ENCODE results near the gene CXCR5.

CXCR5 gene

DNA sequence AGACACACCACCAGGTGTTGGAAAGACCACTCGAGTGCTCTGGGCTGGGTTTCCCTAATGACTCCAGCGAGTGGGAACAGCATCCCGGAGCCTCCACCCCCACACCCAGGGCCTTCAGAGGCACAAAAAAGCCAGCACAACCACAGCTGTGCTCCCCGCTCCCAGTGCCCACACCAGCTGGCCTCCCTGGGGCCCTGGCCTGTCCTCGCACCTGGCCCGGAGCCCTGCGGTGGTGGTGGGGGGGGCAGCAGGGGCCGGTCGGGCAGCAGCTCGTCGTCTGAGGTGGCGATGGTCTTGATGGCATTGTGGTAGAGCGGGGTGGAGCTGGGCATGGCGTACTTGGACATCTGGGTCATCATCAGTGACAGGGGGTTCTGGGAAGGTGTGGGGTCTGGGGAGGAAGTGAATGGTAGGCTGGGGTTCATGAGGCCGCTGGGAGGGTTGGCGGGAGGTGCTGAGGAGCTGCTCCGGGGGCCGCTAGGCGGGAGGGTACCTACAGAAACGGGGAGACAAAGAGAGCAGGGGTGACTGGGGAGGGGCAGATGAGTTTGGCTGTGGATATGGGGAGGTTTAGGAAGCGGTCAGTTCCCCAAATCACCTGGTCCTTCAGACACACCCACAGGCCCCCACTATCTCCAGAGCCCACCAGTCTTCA is 16.1 kb downstream of the CXCR5 start:
- Histone ChIP-seq H3K27ac (no peak overlapping the region), H3K4me1 (ENCODE audit: control insufficient read depth in 1 of 2, insufficient read depth in 1 of 2, low read depth in 1 of 2, low read length in 1 of 2) (peaks cover 26 to 29% of the 10 kb centered on the region in 2 experiments), H3K4me3 (ENCODE audit: low read depth in 1 of 2, low read length in 1 of 2) (no peak overlapping the region), H3K27me3 (no peaks in the 10 kb centered on the region), H3K9me3 (no peaks in the 10 kb centered on the region), H3K36me3 (peaks cover 37% of the 10 kb centered on the region)
- TF ChIP-seq CTCF (IDR thresholded peaks at IDR 0.05) = no peak

DNA sequence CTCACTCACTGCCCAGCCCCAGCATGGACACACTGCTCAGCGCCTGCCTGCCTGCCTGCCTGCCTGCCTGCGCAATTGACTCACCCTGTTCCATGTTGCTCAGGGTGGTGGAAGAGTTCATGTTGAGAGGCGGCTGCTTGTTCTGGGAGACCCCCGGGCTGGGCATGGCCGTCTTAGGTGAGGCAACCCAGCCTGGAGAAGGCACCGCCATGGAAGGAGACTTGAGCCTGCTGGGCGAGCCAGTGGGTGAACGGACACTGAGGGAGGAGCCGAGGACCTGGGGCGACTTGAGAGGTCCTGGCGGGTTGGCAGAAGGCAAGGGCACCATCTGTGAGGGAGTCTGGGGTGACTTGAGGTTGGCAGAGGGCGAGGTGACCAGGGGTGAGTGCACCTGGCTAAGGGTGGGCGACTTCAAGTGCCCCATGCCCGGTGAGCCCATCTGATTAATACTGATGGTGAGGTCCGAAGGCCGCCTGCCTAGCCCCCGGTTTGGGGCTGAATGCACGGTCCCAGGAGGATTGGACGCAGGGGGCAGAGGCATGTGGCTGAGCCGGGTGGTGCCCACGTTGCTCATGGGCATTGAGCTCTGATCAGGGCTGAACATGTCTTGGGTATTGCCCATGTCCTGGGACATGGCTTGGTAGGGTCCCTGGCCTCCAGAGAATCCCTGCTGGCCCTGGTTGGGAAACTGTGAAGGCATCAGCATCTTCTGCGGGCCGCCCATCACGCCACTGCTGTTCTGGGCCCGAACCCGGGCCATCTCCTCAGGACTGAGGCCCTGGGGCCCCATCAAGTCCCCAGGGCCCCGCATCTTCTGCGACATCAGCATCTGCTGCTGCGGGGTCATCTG is 17.1 kb downstream of the CXCR5 start:
- no peaks in the 10 kb centered on the region for H3K9me3 ChIP-seq
- no peak overlapping the region for H3K4me3 ChIP-seq (ENCODE audit: low read depth in 1 of 2, low read length in 1 of 2)
- H3K36me3 ChIP-seq = peaks cover 37% of the 10 kb centered on the region
- no peak for TF ChIP-seq CTCF (IDR thresholded peaks at IDR 0.05)
- peaks cover 19 to 20% of the 10 kb centered on the region in 2 experiments for H3K4me1 ChIP-seq (ENCODE audit: control insufficient read depth in 1 of 2, insufficient read depth in 1 of 2, low read depth in 1 of 2, low read length in 1 of 2)
- H3K27me3 ChIP-seq = no peaks in the 10 kb centered on the region
- H3K27ac ChIP-seq = no peak overlapping the region

GRCh38 chr11:118901494-118902335 is 18.0 kb downstream of the CXCR5 start:
- H3K27me3 ChIP-seq = no peaks in the 10 kb centered on the region
- H3K9me3 ChIP-seq = no peaks in the 10 kb centered on the region
- no peak for TF ChIP-seq CTCF (IDR thresholded peaks at IDR 0.05)
- H3K36me3 ChIP-seq = peaks cover 37% of the 10 kb centered on the region
- H3K4me1 ChIP-seq (ENCODE audit: control insufficient read depth in 1 of 2, insufficient read depth in 1 of 2, low read depth in 1 of 2, low read length in 1 of 2) = peaks cover 9 to 11% of the 10 kb centered on the region in 2 experiments
- no peak overlapping the region for H3K27ac ChIP-seq
- H3K4me3 ChIP-seq (ENCODE audit: low read depth in 1 of 2, low read length in 1 of 2) = no peak overlapping the region

GRCh38 chr11:118902336-118903203 is 18.9 kb downstream of the CXCR5 start:
- Histone ChIP-seq H3K4me3 (ENCODE audit: low read depth in 1 of 2, low read length in 1 of 2) (no peak overlapping the region), H3K9me3 (no peaks in the 10 kb centered on the region), H3K4me1 (ENCODE audit: control insufficient read depth in 1 of 2, insufficient read depth in 1 of 2, low read depth in 1 of 2, low read length in 1 of 2) (peaks cover under 1 to 2% of the 10 kb centered on the region in 2 experiments), H3K27ac (no peak overlapping the region), H3K36me3 (peaks cover 37% of the 10 kb centered on the region), H3K27me3 (no peaks in the 10 kb centered on the region)
- no peak for TF ChIP-seq CTCF (IDR thresholded peaks at IDR 0.05)

Measured in neutrophil (primary cell).